Suprapubic skin (tissue), 3 donors: ENCODE results near the gene SPATA3.

Experiments
- CTCF ChIP-seq, 2 donors: fragments of 200-600 bp in 1 of 2; fragments of 450-650 bp in 1 of 2; sonication (generic) in 1 of 2; IDR thresholded peaks; one replicate each; pipeline ENCODE4 v1.5.1; 2016 to 2019; ENCODE audit warnings: antibody characterized with exemption in 2 of 2, mild to moderate bottlenecking in 1 of 2, moderate library complexity in 1 of 2
- POLR2A ChIP-seq, 2 donors: fragments of 450-650 bp; IDR thresholded peaks; one replicate each; pipeline ENCODE4 v1.6.1; 2017; ENCODE audit warnings: antibody characterized with exemption in 2 of 2, mild to moderate bottlenecking in 2 of 2, moderate library complexity in 2 of 2

- TF ChIP-seq CTCF (IDR thresholded peaks at IDR 0.05), result no peak
- no peak for TF ChIP-seq POLR2A (IDR thresholded peaks at IDR 0.05)
Observed at GRCh38 chr2:230986520-230987136, 9.3 kb upstream of the SPATA3 start.
